Ishikawa (cell line): Measurements from ENCODE around the gene ST8SIA2.

Source experiments
- CEBPB ChIP-seq: IDR thresholded peaks from 2 replicates; pipeline ENCODE4 v1.6.1; 2012
- CREB1 ChIP-seq: IDR thresholded peaks from 2 replicates; pipeline ENCODE4 v1.6.1; 2012; ENCODE audit warnings: low read depth
- EGR1 ChIP-seq: IDR thresholded peaks from 2 replicates; pipeline ENCODE4 v1.6.1; 2012
- EP300 ChIP-seq: IDR thresholded peaks from 2 replicates; pipeline ENCODE4 v1.6.1; 2012; ENCODE audit warnings: borderline replicate concordance
- FOXM1 ChIP-seq: IDR thresholded peaks from 2 replicates; pipeline ENCODE4 v1.6.1; 2012; ENCODE audit warnings: low read depth, borderline replicate concordance
- NFIC ChIP-seq: IDR thresholded peaks from 2 replicates; pipeline ENCODE4 v1.6.1; 2012
- RAD21 ChIP-seq: IDR thresholded peaks from 2 replicates; pipeline ENCODE4 v1.6.1; 2012; ENCODE audit warnings: low read depth
- TAF1 ChIP-seq: IDR thresholded peaks from 2 replicates; pipeline ENCODE4 v1.6.1; 2012; ENCODE audit warnings: low read depth, mild to moderate bottlenecking
- TCF12 ChIP-seq: IDR thresholded peaks from 2 replicates; pipeline ENCODE4 v1.6.1; 2012; ENCODE audit warnings: low read depth
- TEAD4 ChIP-seq: IDR thresholded peaks from 2 replicates; pipeline ENCODE4 v1.6.1; 2012
- YY1 ChIP-seq: IDR thresholded peaks from 2 replicates; pipeline ENCODE4 v1.6.1; 2012; ENCODE audit warnings: low read depth
- ZBTB7A ChIP-seq: IDR thresholded peaks from 2 replicates; pipeline ENCODE4 v1.6.1; 2012; ENCODE audit warnings: low read depth
- TF ChIP-seq, protein P1 (sequence below): IDR thresholded peaks from 2 replicates; pipeline ENCODE4 v1.6.1; 2012; ENCODE audit warnings: low read depth, mild to moderate bottlenecking
- TF ChIP-seq, protein P2 (sequence below): IDR thresholded peaks from 2 replicates; pipeline ENCODE4 v1.6.1; 2012
- TF ChIP-seq, protein P3 (sequence below): IDR thresholded peaks from 2 replicates; pipeline ENCODE4 v1.6.1; 2012

The ST8SIA2 gene

DNA sequence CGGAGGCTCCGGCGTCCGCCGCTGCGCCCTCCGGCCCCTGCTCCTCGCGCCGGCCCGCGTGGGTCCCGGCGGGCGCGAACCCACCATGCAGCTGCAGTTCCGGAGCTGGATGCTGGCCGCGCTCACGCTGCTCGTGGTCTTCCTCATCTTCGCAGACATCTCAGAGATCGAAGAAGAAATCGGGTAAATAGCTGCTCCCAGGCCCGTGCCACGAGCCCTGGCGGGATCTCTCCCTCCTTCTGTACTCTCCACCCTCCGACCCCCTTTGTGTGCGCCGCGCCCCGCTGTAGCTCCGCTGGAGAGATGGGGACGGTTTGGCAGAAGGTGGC is 263 bp downstream of the ST8SIA2 start:
- TF ChIP-seq EP300 (no peak), EGR1 (no peak), FOXM1 (no peak), TEAD4 (no peak), TCF12 (no peak), YY1 (no peak), ZBTB7A (no peak; the same call in 1 of the 2 replicates), CREB1 (no peak), TAF1 (no peak), CEBPB (no peak), NFIC (no peak), RAD21 (no peak)
- TF ChIP-seq, protein P1, sequence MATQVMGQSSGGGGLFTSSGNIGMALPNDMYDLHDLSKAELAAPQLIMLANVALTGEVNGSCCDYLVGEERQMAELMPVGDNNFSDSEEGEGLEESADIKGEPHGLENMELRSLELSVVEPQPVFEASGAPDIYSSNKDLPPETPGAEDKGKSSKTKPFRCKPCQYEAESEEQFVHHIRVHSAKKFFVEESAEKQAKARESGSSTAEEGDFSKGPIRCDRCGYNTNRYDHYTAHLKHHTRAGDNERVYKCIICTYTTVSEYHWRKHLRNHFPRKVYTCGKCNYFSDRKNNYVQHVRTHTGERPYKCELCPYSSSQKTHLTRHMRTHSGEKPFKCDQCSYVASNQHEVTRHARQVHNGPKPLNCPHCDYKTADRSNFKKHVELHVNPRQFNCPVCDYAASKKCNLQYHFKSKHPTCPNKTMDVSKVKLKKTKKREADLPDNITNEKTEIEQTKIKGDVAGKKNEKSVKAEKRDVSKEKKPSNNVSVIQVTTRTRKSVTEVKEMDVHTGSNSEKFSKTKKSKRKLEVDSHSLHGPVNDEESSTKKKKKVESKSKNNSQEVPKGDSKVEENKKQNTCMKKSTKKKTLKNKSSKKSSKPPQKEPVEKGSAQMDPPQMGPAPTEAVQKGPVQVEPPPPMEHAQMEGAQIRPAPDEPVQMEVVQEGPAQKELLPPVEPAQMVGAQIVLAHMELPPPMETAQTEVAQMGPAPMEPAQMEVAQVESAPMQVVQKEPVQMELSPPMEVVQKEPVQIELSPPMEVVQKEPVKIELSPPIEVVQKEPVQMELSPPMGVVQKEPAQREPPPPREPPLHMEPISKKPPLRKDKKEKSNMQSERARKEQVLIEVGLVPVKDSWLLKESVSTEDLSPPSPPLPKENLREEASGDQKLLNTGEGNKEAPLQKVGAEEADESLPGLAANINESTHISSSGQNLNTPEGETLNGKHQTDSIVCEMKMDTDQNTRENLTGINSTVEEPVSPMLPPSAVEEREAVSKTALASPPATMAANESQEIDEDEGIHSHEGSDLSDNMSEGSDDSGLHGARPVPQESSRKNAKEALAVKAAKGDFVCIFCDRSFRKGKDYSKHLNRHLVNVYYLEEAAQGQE: no peak
- TF ChIP-seq, protein P2, sequence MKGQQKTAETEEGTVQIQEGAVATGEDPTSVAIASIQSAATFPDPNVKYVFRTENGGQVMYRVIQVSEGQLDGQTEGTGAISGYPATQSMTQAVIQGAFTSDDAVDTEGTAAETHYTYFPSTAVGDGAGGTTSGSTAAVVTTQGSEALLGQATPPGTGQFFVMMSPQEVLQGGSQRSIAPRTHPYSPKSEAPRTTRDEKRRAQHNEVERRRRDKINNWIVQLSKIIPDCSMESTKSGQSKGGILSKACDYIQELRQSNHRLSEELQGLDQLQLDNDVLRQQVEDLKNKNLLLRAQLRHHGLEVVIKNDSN: no peak

DNA sequence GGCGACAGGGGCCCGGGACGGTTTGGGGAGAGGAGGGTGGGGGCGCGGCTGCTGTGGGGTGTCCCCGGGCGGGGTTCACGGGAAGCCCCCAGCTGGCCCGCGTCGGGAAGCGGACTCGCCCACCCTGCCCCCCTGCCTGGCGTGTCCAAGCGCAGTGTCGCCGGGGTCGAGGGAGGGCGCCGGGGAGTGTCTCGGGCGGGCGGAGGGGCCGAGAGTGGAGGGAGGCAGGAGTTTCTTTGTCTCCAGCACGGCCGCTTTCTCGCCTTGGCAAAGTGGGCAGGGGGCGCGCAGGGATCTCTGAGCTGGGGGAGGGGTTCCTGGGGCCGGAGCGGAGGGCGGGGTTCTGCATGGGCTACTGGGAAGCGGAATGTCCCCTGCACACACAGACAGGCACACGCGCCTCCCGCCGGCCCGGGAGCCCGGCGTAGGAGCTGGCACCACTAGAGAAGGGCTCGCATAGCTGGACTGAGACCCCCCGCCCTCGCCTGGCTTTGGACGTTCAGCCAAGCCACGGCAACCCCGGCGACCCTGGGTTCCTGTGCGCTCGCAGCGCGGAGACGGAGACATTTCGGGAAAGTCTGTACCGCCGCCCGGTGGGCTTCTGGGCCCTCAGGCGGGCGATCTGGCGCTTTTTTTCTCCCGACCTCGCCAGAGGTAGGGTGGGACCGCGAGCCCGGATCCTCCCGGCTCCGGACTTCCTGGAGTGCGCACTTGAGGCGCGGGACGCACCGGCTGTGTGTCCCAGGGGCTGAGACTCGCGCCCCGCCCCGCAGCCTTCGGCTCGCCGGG is 822 bp downstream of the ST8SIA2 start:
- TF ChIP-seq NFIC (no peak), EGR1 (no peak), EP300 (no peak), TAF1 (no peak), RAD21 (no peak), YY1 (no peak), ZBTB7A (no peak)
- TF ChIP-seq, protein P2: no peak
- TF ChIP-seq, protein P1: no peak

DNA sequence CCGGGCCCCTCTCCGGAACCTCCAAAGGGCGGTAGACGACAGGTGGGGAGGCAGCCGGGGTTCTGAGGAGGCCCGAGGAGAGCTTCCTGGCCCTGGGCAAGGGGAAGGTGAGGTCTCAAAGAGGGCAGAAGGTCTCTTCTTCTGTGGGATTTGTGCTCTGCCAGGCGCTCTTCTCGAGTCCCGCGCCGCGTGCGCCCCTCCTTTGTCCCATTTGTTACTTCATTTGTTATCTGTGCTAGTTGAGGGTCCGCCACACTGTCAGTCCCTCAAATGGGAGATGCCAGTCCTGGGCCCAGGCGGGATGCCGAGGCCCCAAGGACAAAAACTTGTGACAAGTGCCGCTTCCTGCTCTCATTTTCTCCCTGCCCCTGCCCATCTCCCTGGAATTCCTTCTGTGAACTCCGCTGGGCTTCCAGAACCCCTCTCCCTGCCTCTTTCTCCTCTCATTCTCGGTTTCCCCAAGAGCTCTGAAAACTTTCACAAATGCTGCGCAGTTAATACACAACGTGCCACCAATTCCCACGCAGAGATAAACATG is 1.5 kb downstream of the ST8SIA2 start:
- TF ChIP-seq ZBTB7A (no peak), EP300 (no peak), CREB1 (no peak), NFIC (no peak), EGR1 (no peak), RAD21 (no peak), TEAD4 (no peak), FOXM1 (no peak)
- TF ChIP-seq, protein P2: no peak
- TF ChIP-seq, protein P3, sequence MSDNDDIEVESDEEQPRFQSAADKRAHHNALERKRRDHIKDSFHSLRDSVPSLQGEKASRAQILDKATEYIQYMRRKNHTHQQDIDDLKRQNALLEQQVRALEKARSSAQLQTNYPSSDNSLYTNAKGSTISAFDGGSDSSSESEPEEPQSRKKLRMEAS: no peak
- TF ChIP-seq, protein P1: no peak

DNA sequence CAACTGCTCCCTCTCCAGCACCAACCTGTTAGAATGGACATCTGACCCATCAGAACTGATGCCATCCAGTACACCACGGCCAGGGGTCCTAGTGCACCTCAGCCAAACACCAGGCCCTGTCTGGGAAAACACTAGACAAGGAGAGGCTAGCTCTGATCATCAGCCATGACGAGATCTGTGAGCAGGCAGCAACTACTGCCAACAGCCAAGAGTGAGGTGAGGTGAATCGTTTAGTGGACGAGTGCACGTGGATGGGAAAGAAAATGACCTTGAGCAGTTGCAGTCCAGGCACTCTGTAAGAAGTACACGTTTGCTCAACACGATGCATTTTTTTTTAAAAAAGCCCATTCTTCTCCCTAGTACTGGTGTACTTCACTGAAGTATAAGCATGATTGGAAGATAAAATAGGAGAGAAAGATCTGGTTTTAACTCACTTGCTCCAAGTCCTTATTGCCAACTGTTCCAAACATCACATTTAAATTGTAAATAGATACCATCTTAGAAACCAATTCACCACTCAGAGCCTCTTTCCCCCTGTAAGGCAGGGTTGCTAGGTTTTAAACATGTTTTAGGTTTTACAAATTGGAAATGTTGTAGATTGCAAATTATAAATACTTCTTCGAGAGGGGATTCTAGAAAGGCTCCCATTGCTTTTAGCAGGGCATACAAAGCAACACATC is 5.7 kb downstream of the ST8SIA2 start:
- TF ChIP-seq NFIC: no peak
- no peak for TF ChIP-seq RAD21
- TF ChIP-seq, protein P2: no peak
- TF ChIP-seq FOXM1: no peak
- no peak for TF ChIP-seq TAF1
- TF ChIP-seq EP300: no peak
